ENCODE results near the gene FAM72D. TPM values are rescaled to one million over a fixed set of nuclear protein-coding genes. Genes with fewer than 3 reads are reported as not detected.

Gene FAM72D
- total RNA-seq, 2 experiments from 2014 or later, result 14.4 to 16.9 TPM

Other genes with a start within 250 kb of the FAM72D start
- 10 to 100 TPM; 35.3 to 35.6 TPM for gene SRGAP2B, start 646 bp upstream of the FAM72D start, total RNA-seq
- gene PPIAL4D, start 146.2 kb downstream of the FAM72D start, total RNA-seq, result not detected